GM18520 (cell line): ENCODE measurements around the gene KIZ.

Experiments
- ATAC-seq: cut with Tn5 transposase; IDR thresholded peaks from one replicate; pipeline ENCODE4 v1.9.1; 2021; ENCODE audit not compliant: unreplicated experiment

Gene KIZ

DNA sequence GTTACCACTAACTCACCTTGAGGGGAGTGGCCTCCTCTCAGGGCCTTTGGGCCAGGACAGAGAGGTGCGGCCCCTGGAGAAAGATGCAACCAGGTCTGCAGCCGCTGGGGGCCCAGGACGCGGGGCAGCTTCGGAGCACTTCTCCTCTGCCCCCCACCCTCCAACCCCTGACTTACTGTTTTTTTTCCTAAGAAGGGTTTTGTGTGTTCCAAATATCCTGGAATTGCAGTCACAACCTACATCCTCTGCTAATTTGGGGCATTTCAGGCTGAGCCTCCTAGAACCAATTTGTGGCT lies 21.5 kb upstream of the KIZ start:
- ATAC-seq, result no peak

- no peak for ATAC-seq
Observed at GRCh38 chr20:21104921-21105320, 21.0 kb upstream of the KIZ start.

GRCh38 chr20:21105429-21106170 lies 20.3 kb upstream of the KIZ start:
- no peak for ATAC-seq

DNA sequence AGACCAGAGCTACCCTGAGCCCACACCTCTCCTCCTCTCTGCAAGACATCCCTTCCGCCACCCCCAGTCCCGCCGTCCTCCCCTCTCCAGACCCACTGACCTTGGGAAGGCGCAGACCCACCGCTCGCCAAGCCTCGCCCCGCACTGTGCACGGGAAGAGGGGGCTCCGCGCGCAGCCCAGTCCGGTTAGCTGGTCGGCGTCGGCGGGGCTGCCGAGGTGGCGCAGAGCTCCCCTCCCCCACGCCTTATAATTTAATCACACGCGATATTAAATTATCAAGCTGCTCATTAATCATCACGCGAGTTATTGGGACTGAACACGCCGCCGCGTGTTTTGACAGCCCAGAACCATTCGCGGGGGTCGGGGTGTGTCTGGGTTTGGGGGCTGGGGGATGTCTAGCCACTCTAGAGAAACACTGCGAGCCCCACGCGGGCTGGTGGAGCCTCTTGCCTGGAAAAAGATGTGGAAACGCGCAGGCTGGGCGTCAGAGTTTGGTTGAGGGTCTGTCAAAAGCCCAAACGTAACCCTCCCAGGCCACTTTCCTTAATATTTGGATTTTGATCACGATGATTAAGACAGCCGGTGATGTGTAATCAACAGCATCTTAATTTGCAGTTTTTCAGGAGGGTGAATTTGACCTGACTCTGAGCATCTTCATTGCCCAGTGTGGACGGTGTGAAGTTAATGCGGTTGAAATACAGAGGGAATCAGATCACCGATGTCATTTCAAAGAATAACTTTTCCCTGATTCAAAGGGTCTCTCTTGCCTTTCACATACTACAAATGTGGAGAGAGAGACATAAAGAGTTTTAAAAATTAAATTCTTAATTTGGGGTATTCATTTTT lies 19.5 kb upstream of the KIZ start, which contains the start of gene LINC00237:
TSS of gene LINC00237 (minus strand) at position 188 of the 847 bp plus-strand sequence.
- no peak for ATAC-seq

GRCh38 chr20:21109144-21109543 lies 16.7 kb upstream of the KIZ start:
- no peak for ATAC-seq

DNA sequence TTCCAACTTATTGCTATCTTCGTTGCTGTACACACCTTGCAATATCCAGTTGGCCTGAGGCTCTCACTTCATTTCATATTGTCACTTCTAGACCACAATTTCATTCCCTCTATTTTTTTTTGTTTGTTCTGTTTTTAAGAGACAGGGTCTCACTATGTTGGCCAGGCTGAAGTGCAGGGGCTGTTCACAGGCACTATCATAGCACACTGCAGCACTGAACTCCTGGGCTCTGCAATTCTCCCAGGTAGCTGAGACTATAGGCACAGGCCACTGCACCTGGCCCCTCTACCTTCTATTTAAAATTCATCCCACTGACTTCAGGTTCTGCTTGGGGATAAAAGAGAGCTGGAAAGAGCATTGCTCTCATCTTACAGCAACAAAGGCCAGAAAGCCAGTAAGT lies 15.1 kb upstream of the KIZ start:
- no peak for ATAC-seq

DNA sequence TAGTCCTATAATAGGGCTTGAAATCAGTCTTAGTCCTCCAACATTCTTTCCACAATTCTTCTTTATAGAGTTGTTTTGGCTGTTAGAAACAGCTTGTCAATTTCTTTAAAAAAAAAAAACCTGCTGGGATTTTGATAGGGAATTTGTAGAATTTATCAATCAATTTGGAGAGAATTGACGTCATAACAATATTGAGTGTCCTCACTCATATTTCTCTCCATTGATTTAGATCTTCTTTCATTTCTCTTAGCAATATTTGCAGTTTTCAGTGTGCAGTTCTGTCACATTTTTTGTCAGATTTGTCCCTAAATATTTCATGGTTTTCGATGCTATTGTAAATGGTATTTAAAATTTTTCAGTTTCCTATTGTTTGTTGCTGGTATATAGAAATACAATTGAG lies 14.5 kb upstream of the KIZ start:
- ATAC-seq, result no peak

GRCh38 chr20:21113697-21114096 lies 12.2 kb upstream of the KIZ start:
- no peak for ATAC-seq

DNA sequence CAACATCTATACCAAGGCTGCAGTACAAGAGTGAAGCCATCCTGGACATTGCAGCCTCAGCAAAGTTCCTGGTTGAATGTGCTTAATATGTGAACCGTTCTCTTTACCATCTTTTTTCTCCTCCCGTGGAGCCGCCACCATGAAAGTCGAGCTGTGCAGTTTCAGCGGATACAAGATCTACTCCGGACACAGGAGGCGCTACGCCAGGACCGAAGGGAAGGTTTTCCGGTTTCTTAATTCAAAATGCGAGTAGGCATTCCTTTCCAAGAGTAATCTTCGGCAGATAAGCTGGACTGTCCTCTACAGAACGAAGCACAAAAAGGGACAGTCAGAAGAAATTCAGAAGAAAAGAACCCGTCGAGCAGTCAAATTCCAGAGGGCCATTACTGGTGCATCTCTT lies 11.3 kb upstream of the KIZ start:
- ATAC-seq, result no peak

DNA sequence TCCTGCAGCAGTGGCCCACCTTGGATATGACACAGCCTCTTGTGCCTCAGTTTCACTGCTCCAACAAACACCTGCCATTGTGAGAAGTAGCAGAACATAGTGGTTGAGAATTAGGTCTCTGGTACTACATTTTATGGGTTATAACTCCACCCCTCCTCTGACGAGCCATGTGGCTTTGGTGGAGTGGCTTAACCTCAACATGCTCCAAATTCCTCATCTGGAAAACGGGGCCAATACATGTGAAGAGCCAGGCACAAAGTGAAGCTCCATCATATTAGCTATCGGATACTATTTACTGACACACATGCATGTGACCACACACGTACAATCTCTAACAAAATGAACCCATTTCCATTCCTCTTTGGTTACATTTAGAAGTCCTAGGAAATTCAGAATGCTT lies 8.4 kb upstream of the KIZ start:
- ATAC-seq, result no peak

DNA sequence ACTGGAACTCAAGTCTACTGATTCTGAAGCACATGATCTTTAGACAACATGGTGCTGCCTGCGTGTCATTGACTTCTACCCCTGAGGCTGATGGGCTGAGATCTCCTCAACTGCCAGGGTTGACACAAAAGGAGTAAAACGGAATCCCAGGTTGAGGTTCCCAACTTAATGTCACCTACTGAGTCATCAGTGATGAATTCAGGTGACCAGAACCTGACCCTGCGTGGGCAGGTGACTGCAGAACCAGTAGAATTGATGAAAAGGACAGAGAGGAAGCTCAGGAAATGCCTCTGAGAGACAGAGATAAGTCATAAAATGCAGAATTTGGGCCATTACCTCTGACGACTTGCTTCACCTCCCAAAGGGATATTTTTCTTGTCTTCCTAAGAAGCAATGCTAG lies 7.7 kb upstream of the KIZ start:
- ATAC-seq, result no peak

GRCh38 chr20:21118782-21119181 lies 7.1 kb upstream of the KIZ start:
- no peak for ATAC-seq

DNA sequence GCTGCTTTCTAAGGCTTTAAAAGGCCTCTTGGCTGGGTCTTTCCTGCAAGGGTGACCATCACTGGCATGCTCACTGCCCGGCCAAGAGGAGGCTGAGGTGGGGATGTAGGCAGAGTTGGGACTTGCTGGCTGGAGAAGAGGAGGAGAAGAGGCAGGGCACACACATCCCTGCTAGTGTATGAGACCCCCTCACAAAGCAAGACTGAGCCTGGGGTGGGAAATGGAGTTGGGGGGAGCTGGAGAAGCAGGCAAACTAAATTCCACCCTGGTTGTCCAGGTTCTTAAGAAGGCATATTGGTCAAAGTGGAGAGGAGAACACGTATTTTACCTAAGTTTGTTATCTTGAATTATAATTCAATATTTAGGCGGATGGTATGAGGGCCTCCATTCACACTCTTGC lies 1.7 kb upstream of the KIZ start:
- ATAC-seq, result no peak

DNA sequence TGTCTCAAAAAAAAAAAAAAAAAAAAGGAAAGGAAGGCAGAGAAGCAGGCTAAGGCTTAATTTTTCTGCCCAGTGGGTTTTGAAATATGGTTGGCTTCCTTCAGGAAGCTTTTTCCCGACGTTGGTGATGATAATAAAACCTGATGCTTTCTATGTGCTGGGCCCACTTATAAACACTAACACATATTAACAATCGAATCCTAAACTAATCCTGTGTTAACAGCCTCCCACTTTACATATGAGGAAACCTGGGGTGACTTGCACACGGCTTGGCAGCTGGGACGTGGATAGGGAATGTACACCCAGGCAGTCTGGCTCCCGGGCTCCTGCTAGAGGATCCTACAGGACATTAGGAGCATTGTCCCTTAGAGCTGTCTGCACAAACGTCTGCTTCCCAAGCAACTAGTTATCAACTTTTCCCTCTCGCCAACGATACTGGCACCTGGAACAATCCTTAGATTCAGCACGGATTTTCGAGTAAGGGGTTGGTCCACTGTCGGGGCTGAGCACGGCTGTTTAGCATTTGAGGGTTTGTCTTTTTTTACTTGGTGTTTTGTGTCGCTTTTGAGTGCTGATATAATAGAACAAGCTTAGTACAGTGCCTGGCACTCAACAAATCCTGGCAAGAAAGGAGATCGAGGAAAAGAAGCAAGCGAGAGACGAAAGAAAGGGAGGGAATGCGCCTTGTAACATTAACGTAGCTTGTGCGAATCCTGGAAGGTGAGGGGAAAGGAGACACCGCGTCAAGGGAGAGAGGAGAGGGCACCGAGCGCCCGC lies 622 bp upstream of the KIZ start:
- ATAC-seq, result no peak

GRCh38 chr20:21126581-21126870 lies 644 bp downstream of the KIZ start:
- ATAC-seq, result no peak

DNA sequence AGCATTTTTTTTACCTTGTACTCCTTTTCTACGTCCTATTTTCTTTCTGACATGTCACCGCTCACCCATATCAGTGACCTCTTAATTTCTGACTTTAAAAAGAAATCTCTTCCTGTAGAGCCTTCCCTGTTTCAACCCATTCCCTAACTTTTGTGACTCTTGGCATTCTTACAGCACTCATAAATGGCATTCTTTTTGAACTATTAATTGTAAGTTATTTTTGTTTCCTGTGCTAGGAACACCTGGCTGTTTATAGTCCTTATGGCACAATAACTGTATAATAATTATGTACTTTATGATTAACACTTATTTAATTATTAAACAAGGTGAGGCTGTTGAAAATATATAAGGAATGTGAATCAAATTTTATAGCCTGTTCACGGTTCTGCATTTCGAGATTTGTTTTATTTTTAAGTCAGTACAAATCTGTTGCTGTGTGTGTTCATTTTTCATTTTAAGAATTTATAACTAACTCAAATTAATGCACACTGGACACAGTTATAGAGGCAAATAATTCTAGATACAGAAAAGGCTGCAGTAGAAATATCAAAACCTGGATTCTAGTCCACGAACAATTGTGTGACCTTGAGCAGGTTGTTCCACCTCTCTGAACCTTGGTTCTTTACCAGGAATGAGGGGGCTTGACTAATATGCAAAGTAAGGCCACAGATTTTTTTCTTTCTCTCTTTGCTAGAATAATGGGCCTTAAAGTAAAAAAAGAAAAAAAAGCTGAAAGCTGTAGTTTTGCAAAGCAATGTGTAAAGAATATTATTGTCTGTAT lies 1.5 kb downstream of the KIZ start:
- no peak for ATAC-seq

DNA sequence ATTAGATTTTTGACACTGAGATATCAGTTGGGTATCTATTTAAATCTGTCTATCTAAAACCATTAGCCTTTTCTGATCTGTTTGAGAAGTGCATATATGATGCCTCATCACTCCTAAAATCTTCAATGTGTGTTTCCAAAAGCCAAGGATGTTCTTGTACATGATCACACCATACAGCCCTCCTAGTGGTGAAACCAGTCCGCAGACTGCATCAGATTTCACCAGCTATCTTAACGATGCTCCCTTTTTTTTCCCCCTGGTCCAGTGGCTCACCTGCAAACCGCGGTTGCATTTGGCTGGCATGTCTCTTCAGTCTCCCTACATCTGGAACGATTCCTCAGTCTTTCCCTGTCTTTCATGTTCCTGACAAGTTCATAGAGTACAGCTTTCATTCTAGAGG lies 4.0 kb downstream of the KIZ start:
- ATAC-seq, result no peak

DNA sequence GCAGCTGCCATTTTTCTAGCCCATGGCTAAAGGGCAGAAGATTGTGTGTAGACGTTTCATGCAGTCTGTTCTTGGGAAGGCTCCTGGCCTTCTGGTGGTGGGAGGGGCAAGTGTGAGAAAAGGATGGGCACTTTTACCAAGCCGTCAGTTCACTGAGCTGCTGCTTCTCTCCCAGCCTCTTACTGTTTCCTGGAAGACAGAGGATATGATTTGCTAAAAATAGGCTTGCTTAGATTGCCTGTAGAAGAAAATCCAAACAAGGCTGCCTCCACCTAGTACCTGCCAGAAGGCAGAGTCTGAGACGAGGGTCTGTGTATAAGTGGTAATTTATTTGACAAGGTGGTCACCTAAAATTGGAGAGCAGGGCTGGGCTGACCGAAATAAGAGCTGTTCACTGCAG lies 7.5 kb downstream of the KIZ start:
- no peak for ATAC-seq

DNA sequence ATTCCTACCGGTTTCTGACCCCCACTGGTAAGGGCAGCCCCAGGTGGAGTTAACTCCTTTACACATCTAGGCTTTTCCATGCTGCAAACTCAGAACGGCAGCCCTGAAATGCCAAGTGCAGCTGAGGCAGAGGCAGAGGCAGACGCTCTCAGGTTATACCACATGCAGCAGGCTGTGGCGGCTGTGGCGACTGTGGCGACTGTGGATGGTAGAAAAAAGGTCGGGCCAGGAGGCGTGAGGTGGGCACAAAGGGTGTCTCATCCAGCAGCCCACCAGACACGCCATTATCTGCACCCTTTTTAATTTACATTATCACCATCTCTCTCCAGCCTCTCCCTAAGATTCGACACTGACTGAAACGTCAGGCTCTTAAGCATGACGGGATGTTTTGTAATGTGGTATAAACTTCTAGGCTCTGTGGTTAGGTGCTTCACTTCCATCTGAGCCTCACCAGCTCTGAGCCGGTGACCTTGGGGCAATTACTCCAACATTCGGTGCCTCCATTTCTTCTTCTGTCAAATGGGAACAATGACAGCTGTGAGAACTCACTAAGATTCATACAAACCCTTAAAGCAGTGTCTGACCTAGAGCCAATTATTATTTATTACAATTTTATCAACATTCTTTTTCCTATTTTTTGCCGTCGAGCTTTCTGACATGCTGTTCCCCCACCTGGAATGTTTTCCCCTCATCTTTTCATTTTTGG lies 8.2 kb downstream of the KIZ start:
- ATAC-seq, result no peak

DNA sequence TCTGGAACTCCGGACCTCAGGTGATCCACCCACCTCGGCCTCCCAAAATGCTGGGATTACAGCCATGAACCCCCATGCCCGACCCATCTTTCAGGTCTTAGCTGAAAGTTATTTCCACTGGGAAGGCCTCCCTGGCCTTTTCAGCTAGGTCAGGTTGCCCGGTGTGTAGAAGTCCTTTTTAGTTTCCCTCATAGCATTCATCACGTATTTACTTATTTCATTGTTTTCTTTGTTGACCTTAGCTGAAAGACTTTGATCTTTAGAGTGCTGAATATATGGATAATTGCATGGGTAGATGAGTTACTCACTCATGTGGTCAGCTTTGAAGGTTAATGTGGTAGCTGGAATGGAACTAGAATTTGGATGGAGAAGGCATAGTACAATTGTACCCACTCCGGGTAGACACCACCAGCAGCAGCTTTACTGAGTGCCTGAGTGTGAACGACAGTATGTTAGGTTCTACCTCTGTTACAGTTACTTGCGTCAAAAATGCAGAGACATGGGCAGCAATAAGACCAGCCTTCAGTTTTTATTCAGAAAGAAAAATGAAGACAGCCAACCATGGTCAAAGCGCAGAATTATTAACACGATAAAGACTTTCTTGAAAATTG lies 9.1 kb downstream of the KIZ start:
- no peak for ATAC-seq
